Measurements from ENCODE around the gene TRIM75. TPM values are rescaled to one million over a fixed set of nuclear protein-coding genes. Genes with fewer than 3 reads are reported as not detected.

The TRIM75 gene
- not detected in 2 replicates for total RNA-seq

DNA sequence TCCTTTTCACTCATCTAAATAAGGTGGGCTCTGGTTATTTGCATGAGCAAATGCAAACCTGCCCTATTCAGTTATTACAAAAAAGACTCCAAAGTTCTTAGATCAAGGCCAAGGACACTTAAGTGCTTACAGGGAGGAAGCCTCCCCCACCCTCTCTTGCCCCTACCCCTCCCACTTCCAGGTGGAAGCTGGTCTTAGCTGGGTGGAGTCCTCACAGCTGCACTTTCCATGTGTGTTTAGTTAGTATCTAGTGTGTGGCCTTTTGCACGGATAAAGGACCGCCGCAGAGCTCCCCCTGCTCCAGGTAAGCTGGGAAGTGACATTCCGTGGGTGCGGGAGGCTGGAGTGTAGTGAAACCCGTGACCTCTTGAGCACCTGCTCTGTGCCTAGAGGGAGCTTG is at the start of gene TRIM75:
TRIM75 (plus strand) TSS at position 222 of the 400 bp plus-strand sequence. CDS start 5,282 bp downstream, outside the sequence.

DNA sequence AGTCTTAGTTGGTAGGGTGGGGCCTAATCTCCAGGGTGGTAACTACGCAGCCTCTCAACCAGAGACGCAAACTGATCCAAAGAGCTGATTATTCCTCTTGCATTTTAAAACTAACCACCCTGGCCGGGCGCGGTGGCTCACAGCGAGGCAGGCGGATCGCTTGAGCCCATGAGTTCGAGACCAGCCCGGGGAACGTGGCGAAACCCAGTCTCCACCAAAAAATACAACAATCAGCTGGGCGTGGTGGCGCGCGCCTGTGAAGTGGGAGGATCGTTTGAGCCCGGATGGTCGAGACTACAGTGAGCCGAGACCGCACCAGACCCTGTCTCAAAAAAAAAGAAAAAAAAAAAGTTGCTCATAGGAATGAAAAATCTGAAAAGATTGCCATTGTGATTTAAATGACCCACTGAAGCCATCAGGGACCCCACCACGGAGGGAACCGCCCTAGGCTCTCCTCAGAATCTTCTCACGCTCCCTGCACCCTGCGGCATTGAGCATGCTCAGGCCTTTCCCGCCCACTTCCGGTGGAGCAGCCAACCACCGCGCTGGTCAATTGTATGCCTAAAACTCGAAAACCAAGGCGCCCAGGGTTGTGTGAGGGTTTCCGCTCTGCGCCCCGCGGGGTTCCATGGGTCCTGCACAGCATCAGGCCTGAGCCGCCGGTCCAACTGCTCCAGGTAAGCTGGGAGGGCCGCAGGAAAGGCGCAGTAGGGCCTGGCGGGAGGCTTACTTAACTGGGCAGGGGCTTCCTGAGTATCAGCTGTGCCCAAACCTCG is 22.0 kb upstream of the TRIM75 start, which contains the start of gene TRIM60:
TRIM60 (plus strand) TSS at position 564 of the 776 bp plus-strand sequence. CDS start 8,074 bp downstream, outside the sequence.

Other genes starting within 250 kb of the TRIM75 start
- gene APELA, start 176.7 kb upstream of the TRIM75 start, total RNA-seq = not detected in 2 replicates
- 0.64 and 1.0 TPM in 2 replicates for gene TRIM61, start 76.2 kb upstream of the TRIM75 start, total RNA-seq
- gene TRIM60, start 21.9 kb upstream of the TRIM75 start, total RNA-seq = not detected in 2 replicates
- gene TMEM192, start 59.0 kb downstream of the TRIM75 start, total RNA-seq = 13.7 and 26.9 TPM in 2 replicates
- gene KLHL2, start 153.7 kb downstream of the TRIM75 start, total RNA-seq = 56.0 and 59.8 TPM in 2 replicates

Measured in nasal cavity respiratory epithelium epithelial cell of viscerocranial mucosa (primary cell).